GM12892 (cell line): ENCODE data around the gene C12orf56.

ENCODE experiments used
- POLR2A ChIP-seq: IDR thresholded peaks from 2 replicates; pipeline ENCODE4 v1.6.1; 2011; ENCODE audit warnings: low read depth, low read length, control low read depth
- POLR2AphosphoS5 ChIP-seq: IDR thresholded peaks from 2 replicates; pipeline ENCODE4 v1.6.1; 2011; ENCODE audit warnings: low read depth, low read length, control low read depth
- TAF1 ChIP-seq: IDR thresholded peaks from 2 replicates; pipeline ENCODE4 v1.6.1; 2011; ENCODE audit warnings: low read depth, mild to moderate bottlenecking, control low read depth, low read length, borderline replicate concordance

- TF ChIP-seq POLR2AphosphoS5 (no peak), POLR2A (no peak), TAF1 (no peak)
Observed at GRCh38 chr12:64383675-64384074, 6.9 kb downstream of the C12orf56 start.
